Glomerular visceral epithelial cell (primary cell): Measurements from ENCODE around the gene TSPAN17.
A peak's percentile ranks its signal among the peaks of the same experiment; 100 is the strongest.

Source experiments
- DNase-seq: peaks from one replicate; pipeline ENCODE4 v3.0.0-alpha.2; 2016; ENCODE audit errors: extremely low spot score

TSPAN17 gene

DNA sequence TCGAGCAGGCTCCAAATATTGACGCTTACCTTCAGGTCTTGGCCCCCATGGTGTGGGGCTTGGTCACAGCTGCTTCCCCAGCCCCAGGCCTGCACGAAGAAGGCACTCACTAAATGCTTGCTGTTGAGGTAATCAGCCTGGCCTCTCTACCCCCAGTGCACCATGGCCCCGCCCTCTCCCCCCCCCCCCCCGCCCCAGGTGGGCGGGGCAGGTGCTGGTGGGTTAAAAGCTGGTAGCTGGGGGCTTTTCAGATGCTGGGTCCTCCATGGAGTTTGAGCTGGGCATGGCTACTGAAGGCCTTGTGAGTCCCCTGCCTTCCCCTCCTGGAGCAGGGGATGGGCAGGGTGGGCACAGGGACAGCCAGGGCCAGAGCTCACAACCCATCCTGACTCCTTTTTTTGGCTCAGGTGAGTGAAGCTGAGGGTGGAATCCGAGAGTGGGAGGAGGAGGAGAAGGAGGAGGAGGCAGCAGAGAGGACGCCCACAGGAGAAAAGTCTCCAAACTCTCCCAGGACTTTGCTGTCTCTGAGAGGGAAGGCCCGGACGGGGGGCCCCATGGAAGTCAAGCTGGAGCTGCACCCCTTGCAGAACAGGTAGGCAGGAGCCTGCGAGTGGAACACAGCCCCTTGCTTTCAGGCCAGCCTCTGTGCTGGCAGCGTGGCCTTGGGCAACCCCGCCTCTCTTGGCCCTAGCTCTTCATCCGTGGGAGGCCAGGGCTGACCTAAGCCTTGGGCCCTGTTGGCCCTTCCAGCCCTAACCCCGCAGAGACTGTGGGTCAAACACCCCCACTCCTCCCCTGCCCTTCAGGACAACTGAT, 4.4 kb upstream of the TSPAN17 start:
- DNase-seq: no peak

DNA sequence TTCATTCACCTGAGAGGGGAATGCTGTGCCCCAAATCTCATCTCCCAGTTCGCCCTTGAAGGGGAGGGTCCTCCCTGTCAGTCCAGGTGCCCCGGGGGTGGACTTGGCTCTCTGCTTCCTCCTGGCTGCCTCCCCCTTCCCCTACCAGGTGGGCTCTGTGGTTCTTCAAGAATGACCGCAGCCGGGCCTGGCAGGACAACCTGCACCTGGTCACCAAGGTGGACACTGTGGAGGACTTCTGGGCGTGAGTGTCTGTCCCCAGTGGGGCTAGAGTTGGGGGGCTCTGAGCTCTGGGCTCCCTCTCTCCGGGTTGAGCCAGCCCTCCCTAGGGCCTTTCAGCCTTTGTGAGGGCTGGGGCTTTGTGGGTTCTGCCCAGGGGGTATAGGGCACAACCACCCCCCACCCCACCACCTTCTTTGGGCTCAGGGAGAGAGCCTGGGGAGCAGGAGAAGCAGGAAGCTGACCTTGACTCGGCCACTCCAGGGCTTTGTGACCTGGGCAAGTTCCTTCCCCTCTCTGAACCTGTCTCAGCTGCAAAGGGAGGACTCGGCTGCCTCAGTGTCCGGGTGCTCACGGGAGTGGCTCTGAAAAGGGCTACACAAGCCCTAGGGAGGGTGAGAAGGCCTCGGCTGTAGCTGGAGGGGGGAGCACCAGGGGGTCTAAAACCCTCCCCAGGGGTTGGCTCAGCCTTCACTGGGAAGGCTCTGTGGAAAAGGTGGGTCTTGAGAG, 3.6 kb upstream of the TSPAN17 start:
- DNase-seq: no peak

DNA sequence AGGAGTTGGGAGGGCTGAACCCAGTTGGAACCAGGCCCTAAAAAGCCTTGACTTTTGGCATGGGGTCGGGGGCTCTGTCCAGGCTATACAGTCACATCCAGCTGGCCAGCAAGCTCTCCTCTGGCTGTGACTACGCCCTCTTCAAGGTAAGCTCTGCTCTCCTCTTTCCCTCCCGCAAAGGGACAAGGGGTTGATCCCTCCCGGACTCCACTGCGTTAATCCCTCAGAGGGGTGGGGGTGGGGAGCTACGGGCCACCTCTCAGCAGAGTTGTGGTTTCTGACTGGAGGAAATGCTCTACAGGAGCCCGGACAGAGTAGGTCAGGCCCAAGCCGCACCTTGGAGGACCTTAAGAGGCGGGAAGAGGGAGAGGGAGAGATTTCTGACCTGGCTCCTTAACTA, 3.0 kb upstream of the TSPAN17 start:
- DNase-seq: no peak

DNA sequence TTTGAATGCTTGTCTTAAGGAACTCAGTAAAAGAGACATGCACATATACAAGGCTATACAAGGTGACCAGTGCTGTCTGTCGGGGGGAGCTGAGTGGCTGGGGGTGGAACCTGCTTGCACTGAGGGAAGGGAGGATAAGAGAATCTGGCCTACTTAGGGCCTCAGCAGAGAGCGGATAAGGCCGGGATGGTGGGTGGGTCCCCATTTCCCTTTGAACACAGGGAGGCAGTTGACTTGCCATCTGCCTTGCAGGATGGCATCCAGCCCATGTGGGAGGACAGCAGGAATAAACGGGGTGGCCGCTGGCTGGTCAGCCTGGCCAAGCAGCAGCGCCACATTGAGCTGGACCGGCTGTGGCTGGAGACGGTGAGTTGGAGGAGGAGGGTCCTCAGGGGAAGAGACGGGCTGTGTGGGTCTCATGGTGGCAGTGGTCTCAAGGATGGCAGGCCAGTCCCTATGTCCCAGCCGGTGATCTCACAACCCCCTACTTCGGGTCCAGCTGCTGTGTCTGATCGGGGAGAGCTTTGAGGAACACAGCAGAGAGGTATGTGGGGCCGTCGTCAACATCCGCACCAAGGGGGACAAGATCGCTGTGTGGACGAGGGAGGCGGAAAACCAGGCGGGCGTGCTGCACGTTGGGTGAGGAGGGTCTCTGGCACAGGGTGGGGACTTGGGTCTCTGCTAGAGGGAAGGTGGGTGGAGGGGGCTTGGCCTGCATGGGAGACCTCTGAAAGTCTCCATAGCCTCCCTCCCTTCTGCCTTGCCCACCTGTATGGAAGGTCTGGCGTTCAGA, 2.2 kb upstream of the TSPAN17 start:
- no peak for DNase-seq

DNA sequence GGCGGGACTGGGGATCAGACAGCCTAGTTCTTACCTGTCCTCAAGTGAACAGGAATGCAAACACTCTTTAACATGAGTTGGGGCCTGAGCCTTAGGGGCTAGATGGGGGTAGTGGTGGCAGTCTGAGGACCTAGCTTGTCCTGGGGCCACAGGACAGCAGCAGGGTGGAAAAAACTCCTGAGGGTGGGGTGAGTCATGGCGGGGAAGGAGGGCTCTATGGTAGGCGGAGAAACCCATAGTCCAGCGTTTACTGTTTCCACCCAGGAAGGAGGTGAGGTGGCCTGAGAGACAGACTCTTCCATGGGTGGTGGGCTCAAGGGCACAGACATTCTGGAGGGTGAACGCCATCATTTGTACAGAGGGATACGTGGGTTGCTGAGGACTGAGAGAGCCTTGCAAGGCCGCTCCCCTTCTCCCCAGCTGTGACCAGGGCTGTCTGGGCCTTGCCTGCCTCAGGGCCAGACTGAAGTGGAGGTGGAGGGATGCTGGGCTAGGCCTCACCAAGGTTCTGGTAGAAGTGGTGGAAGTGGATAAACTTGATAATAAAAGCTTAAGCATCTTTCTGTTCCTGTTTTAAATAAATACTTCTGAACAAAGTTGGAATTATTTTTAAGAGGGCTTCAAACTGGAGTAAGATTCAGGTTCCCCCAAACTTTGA, 1.1 kb upstream of the TSPAN17 start:
- DNase-seq: no peak

DNA sequence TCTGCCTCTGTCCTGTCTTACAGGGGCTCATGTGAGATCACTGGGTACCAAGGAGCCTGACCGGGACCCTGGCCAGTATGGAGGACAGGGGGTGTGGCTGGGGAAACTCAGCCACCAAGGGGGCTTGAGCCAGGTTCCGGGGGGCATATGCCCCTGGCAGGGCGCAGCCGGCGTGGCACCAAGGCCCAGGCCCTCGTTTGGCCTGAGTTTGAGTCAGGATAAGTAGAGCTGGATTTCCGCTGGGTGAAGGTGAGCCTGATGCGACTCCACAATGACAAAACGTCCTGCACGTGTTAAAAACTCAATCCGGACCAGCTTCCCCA, 616 bp upstream of the TSPAN17 start:
- DNase-seq: no peak

DNA sequence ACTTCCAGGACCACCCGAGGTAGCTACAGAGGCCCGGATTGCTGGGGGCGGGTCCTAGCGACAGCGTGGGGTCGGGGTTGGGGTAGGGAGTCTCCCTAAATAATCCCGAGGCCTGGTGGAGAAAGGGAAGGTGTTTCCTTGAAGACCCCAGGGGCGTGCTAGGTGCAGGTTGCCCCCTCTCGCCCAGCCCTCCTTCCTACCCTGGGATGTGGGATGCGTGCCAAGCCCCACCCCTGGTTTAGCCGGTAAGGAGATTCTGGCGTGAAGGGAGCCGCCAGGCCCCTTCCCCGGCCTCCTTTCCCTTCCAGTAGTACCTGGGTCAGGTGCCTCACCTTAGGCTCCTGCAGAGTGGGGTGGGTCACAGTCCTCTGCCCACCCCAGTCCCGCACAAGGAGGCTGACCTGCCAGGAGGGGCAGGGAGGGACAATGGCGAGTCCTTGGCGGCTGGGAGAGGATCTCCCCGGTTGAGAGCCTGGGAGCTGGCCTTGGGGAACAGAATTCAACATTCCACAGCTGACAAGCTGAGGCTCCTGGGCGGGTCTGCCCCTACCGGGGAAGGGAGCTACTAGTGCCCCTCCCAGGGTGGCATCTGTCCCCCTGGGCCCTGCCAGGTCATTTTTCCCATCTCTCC, 674 bp downstream of the TSPAN17 start:
- DNase-seq: peak; percentile 47

DNA sequence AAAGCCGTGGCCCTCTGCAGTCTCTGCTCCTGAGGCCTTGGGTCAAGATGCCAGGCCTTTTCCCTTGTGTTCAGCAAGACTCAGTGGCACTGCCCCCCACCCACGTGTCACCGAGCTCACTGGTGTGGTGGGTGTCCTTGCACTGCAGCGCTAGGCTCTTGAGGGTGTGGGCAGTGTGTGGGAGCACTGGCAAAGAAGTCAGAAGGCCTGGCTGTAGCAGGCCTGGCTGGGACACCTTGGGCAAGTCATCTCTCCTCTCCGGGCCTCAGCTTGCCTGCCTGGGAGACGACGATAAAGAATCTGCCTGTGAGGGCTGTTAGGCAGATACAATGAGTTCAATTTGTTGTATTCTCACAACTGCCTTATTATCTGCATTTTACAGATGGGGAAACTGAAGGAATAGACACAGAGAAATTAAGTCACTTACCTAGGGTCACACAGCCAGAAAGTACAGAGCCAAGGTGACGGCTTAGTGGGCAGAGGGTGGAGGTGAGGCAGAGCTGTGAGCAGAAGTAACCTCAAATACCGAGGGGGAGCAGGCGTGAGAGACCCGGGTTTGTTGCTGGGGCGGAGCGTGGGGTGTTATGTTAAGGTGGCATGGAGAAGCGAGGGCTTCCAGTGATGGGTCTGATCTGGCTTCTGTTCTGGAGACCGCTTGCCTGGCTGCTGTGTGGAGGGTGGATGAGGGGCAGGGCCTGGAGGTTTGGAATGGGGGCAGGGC, 1.4 kb downstream of the TSPAN17 start:
- DNase-seq: no peak

DNA sequence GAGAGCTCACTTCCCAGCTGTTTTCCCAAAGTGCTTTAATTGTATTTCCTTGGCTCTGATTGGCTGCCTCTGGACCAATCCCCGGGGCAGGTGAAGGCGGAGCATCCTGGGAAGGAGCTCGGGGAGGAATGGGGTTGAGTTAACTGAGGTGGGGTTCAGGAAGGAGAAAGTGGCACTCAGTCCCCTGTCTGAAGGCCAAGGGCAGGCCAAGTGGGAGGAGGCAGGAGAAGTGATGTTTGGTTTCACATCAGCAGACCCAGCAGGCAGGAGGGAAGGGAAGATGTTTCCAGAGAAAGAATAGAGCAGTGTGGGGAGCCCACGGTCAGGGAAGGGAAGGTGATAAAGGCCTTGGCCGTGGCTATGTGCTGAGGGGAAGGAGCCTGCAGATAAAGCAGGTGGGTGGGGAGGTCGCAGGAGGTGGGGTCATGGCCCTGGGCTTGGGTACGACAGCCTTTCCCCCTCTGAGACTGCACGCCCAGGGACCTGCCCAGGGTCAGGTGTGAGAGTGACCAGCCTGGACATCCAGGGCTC, 3.1 kb downstream of the TSPAN17 start:
- no peak for DNase-seq

DNA sequence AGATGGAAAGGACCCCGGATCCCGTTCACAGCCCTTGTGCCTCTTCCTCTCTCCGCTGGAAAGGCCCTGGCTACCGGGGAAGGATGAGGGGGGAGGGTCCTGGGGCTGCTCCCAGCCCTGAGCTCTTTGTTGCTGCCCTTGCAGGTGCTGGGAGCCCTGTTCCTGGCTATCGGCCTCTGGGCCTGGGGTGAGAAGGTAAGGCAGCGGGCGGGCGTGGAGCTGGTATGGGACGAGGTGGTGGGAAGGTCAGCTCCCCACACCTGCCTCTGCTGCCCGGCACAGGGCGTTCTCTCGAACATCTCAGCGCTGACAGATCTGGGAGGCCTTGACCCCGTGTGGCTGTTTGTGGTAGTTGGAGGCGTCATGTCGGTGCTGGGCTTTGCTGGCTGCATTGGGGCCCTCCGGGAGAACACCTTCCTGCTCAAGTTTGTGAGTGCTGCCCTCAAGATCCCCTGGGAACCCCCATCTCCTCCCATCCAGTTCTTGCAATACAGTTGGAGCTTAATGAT, 4.2 kb downstream of the TSPAN17 start:
- DNase-seq: no peak

DNA sequence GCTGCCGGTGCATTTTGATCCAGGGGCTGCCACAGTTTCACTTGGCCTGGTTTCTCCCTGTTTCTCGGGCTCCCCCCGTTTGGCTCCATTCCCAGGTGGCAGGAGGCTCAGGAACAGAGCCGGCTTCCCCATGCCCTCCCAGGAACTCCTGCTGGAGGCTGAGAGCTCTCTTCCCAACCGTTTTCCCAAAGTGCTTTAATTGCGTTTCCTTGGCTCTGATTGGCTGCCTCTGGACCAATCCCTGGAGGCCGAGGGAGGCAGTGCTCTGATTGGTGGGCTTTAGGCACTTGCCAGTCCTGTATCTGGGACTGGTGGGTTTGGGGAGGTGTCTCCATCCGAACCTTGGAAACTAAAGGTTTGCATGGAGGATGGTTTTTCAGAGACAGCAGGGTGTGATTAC, 4.9 kb downstream of the TSPAN17 start:
- DNase-seq: no peak

DNA sequence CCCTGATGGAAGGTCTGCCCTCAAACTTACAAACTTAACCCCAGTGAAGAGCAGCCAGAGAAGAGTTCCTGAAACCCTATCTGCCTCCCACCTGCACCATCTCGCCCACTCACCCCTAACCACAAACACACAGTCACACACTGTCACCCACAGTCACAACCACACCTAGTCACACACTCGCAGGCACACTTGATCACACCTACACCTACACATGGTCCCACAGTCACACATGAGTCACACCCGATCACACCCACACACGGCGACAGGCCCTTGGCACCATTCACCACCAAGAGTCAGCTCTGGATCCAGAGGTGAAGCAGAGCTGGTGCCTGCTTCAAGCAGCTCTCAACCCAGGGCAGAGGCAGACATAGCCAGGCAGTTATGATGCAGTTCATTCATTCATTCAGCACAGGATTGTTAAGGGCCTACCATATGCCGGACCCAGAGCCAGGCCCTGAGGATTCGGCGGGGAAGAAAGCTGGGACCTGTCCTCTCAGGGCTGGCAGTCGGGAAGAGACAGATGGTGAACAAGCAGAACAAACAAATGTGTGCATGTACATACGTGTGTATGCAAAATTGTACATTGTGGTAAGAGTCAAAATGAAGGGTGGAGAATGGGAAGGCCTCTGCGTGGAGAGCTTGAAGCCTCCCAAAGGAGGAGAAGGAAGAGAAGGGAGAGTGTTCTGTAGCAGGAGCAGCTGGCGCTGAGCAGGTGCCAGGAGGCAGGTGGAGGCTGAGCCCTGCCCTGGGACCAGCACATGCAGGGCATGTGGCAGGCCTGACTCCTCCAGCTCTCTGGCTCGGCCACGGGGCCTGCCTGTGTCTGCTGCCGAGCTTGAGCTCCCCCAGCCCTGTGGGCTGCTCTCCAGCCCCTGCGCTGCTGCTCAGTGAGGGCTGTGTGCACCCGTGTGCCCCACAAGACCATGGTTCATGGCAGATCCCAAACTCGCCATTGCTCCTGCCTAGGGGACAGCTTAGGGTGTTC, 6.4 kb downstream of the TSPAN17 start:
- DNase-seq: peak; percentile 18

DNA sequence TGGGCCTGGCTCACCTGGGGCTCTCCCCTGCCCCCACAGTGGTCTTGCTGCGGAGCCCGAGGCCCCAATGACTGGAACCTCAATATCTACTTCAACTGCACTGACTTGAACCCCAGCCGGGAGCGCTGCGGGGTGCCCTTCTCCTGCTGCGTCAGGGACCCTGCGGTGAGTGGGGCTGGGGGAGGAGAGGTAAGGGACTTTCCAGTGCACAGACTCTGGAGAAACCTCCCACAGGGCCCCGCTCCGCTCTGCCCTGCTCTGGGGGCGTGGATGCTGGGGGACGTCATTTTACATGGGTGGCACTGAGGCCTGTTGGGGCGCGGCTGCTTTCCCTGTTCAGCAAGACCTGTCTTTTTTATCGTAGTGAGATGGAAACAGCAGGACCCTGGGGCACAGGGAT, 7.6 kb downstream of the TSPAN17 start:
- DNase-seq: no peak

DNA sequence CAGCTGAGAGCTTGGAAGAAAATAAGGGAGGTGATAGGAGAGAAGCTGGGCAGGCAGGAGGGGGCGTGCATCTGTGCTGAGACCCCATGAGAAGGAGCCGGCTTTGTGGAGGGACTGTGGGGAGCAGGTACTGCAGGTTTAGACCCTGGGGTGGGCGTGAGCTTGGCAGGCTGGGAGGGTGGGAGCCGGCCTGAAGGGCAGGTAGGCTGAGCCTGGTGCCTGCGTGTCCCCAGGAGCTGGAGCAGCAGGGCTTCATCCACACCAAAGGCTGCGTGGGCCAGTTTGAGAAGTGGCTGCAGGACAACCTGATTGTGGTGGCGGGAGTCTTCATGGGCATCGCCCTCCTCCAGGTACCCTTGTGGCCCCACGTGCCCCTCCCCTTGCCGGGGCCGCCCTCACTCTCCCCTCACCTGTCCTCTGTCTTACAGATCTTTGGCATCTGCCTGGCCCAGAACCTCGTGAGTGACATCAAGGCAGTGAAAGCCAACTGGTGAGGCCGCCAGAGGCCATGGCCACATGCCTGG, 9.2 kb downstream of the TSPAN17 start:
- DNase-seq: no peak

DNA sequence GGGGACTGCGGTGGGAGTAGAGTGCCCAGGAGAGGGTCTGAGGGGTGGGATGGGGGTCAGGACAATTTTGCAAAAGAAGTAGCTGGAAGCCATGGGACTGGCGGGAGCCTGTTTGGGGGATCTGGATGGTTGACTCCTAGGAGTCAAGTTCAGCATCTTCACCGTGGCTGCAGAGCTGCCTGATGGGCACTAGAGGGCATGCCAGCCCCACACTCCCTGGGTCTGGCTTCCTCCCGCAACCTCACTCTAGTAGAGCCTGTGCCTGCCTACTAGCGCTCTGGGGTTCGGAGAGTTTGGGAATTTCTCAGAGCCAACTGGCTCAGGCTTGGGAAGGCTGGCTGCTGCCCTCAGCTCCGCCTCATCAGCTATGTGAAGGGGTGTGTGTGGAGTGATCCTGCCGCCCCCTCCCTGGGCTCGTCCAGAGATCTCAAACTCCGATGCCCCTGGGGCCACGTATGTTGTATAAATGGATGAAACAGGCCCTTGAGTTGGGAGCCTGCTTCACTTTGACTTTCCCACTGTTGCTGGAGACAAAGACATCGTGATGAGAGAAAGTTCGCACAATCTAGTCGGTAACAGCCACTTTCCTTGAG, 10.8 kb downstream of the TSPAN17 start:
- peak; percentile 64 for DNase-seq

DNA sequence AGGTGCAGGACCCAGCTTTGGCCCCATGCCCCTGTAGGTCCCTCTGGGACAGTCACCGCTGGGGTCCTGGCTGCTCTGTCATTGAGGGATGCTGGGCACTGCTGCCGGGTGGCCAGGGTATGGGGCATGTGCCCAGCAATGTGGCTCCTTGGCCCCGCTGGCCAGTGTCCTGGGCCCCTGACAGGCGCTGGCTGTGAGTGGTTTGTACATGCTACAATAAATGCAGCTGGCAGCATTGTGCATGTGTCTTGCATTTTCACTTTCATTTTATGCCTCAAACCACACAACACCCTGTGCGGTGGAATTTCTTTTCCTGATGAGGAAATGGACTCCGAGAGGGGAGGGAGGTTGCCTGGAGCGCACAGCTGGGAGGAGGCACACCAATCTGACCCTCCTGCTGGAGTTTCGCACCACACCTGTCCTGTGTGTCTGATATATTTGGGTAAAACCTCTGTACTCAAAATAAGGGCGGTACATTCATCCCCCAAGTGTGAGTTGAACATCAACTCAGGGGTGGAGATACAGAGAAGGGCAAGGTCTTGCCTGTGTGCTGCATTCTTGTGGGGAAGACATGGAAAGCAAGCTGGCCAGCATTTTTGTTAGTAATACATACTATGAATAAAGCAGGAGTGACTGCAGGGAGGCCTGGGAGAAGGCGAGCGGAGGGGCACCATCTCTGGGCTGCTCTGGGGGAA, 11.7 kb downstream of the TSPAN17 start:
- DNase-seq: peak; percentile 73

DNA sequence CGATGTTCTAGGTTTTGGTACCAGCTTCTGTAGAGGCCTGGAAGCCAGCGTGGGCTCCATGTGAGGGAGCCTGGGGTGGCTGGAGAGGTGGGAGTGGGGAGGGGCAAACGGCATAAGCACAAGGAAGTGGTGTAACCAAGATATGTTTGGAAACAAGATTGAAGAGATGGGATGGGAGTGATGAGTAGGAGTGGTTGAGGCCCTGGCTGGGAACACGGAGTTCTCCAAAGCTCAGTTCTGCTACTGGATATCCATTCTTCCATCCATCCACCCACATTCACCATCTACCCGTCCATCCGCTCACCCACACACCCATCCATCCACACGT, 12.2 kb downstream of the TSPAN17 start:
- no peak for DNase-seq

DNA sequence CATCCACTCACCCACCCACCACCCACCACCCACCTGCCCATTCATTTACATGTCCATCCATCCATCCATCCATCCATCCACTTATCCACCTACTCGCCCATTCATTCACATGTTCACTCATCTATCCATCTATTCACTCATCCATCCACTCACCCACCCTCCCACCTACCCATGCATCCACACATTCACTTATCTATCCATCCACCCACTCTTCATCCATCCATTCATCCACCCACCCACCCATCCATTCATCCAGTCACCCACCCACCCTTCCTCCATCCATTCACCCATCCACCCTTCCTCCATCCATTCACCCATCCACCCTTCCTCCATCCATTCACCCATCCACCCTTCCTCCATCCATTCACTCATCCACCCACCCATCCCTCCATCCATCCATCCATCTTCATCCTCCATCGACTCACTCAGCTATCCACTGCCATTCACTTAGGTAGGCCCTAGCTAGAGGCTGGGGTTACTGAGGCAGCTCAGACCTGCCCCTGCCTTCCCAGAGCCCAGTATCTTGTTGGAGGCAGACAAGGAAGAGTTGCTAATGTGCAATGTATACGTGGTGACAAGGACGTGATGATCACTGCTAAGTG, 12.7 kb downstream of the TSPAN17 start:
- no peak for DNase-seq
